GM19372 (cell line): ENCODE results near the gene LY9.
A peak's percentile ranks its signal among the peaks of the same experiment; 100 is the strongest.
"Not testable (repeated sequence)": the region's sequence is repeated elsewhere in the genome, so short reads cannot be mapped to it uniquely, and the experiment has no call there.

ENCODE experiments used
- ATAC-seq: cut with Tn5 transposase; IDR thresholded peaks from one replicate; pipeline ENCODE4 v1.9.1; 2021; ENCODE audit warnings: mild to moderate bottlenecking, low read depth, moderate library complexity; ENCODE audit not compliant: unreplicated experiment

The LY9 gene

GRCh38 chr1:160773093-160773492 is 22.9 kb upstream of the LY9 start:
- no peak for ATAC-seq

GRCh38 chr1:160774886-160775719 is 20.9 kb upstream of the LY9 start:
- ATAC-seq: no peak

- no peak for ATAC-seq
Measured at GRCh38 chr1:160776178-160776577, 19.8 kb upstream of the LY9 start.

DNA sequence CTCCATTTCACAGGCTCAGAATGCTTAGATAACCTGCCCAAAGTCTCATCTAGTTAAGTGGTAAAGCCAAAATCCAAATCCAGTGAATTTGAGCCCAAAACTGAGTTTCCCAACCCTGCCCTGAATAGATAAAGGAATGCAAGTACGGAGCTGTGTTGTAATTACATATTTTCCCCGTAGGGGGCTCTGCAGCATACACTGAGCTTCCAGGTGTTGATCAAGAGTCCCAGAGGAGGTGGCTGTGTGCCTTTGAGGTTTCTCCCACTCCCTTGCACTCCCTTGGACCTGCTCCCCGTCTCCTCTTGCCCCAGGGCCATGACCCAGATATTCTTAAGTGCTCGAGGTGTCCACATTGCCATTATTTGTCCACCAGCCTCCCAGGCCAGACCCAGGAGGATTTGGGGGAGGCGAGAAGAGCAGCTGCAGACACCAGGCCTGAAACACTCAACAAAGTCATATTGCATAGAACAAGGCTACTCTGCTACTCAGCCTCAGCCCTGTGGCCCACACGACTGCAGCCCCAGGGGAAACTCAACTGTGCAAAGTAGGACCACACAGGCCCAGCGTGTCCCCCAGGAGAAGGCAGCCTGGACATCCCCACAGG is 18.4 kb upstream of the LY9 start:
- ATAC-seq: no peak

DNA sequence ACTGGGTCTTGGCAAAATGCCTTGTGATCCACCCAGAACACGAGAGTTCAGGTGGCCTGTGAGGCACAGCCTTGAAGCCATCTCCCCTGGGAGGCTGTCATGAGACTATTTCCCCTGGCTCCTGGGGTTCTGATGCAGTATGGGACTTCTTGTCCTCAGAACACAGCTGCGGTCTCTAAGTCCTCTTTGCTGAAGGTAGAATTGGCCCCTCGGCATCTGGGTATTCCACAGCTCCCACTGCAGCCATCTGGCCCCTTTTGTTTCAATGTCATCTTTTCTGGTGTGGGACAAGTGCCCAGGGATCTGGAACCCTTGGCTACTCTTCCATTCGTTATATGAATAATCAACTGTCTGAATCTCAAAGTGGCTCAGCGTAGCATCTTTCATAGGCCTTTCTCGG is 17.0 kb upstream of the LY9 start:
- no peak for ATAC-seq

GRCh38 chr1:160779626-160780397 is 16.2 kb upstream of the LY9 start:
- ATAC-seq: no peak

- no peak for ATAC-seq
Measured at GRCh38 chr1:160780398-160780755, 15.6 kb upstream of the LY9 start.

- ATAC-seq: no peak
Measured at GRCh38 chr1:160781186-160781766, 14.7 kb upstream of the LY9 start.

DNA sequence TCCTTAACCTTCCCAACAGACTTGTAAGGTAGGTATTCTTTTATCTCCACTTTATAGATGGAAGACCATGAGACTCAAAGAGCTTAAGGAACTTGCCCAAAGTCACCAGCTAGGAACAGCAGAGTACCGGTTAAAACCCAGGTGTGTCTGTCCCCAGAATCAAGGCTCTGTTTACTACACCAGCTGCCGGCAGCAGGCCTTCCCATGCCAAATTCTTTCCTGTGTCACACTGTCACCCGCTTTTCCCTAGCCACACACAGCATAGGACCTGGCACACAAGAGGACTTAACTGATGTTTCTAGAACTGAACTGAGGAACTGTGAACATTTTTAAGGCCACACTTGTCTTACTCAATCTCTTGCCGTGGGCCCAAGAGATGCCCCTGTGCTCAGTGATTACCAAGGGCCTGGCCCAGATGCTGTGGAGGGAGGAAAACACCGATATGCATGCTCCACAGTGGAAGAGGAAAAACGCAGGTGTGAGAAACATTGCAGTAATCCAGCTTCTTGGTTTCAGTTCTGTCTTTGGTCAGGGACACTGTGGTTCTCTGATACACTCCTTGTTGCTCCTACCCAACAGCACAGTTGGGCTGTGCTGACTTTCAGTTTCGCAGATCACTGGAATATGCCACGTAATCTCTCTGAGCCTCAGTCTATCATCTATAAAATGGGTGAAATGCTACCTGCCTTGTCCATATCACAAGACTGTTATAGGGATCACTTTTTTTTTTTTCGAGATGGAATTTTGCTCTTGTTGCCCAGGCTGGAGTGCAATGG is 13.9 kb upstream of the LY9 start:
- peak; percentile 71 for ATAC-seq

DNA sequence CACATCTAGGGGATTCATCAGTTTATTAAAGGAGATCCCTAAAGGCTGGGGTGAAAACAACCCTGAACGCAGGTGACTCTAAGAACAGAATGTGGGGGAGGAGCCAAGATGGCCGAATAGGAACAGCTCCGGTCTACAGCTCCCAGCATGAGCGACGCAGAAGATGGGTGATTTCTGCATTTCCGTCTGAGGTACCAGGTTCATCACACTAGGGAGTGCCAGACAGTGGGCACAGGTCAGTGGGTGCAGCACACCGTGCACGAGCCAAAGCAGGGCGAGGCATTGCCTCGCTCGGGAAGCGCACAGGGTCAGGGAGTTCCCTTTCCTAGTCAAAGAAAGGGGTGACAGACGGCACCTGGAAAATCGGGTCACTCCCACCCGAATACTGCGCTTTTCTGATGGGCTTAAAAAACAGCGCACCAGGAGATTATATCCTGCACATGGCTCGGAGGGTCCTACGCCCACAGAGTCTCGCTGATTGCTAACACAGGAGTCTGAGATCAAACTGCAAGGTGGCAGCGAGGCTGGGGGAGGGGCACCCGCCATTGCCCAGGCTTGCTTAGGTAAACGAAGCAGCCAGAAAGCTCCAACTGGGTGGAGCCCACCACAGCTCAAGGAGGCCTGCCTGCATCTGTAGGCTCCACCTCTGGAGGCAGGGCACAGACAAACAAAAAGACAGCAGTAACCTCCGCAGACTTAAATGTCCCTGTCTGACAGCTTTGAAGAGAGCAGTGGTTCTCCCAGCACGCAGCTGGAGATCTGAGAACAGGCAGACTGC is 12.8 kb upstream of the LY9 start:
- ATAC-seq: not testable (repeated sequence)

- no peak for ATAC-seq
Measured at GRCh38 chr1:160789051-160789701, 6.8 kb upstream of the LY9 start.

DNA sequence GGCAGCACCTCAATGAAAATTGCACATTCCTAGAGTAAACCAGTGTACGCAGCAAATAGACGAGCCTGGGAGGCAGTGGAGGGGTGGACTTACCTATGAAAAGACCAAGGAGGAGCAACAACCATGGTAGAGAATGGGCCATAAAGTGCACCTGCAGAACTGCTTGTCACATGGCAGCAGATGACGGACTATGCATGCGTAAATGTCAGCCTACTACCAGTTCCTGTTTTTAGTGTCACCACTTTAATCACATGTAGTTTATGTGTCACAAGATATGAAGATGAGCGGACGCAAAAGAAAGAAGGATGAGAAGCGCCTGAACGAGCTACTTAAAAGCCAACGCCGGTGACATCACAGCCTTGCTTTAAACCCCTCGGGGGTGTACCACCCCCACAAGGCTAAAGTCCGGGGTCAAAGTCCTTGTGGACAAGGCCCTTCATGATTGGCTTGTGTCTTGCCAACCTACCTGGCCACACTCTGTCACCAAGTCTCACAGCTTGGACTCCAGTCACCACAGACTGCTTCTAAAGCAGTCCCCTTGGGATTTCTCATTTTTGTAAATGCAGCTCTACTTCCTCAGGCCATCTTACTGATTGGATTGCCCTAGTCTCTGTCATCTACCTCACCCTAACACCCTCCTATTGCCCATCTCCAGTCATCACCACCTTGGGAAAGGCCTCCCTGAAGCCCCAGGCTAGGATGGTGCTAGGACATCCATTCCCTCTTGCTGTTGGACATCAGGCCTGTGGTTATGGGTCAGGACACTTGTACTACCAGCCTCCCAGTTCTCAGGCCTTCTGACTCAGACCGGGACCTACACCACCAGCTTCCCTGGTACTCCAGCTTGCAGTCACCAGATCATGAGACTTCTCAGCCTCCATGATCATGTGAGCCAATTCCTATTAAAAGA is 6.0 kb upstream of the LY9 start:
- peak; percentile 91 for ATAC-seq

DNA sequence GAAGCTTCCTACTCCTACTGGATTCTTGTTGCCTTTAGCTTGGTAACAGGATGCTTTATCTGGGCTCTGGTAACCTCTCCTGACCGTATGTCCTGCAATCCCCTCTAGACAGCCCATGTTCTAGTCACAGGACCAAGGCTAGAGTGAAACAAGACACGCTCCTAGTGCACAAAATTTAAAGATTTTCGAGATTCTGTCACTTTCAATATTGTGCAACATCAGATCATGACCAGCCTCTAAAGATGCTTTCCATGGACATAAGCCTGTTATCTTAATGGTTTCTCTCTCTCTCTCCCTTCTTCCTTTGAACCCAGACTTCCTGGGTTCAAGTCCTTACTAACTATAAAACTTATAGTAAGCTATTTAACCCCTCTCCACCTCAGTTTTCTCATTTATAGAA is 1.6 kb upstream of the LY9 start:
- no peak for ATAC-seq

- no peak for ATAC-seq
Measured at GRCh38 chr1:160797271-160797709, 1.3 kb downstream of the LY9 start.

DNA sequence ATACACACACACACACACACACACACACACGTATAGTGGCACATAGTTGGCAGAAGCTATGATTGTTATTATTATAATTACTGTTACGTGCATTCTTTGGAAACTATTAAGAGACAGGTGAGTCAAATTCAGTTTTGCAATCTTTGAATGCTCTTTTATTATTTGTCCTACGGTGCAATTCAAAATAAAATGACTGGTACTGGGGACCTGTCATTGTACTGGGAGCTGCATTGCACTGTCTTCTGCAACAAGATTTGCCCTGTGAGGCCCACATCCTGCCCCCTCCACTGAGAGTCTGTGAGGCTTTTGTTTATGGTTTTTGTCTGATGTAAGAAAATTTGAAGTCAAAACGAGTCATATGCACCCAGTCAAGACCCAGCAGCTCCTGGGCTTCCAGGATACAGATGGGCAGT is 1.9 kb downstream of the LY9 start:
- ATAC-seq: no peak

GRCh38 chr1:160798439-160798838 is 2.5 kb downstream of the LY9 start:
- no peak for ATAC-seq

- no peak for ATAC-seq
Measured at GRCh38 chr1:160799641-160800040, 3.7 kb downstream of the LY9 start.

- no peak for ATAC-seq
Measured at GRCh38 chr1:160800142-160800541, 4.2 kb downstream of the LY9 start.
